NCI-H1105 (cell line): ENCODE results near the gene NCAM2.

Experiments
- DNase-seq: peaks from one replicate; lab custom pipeline; 2025; lab: John Stamatoyannopoulos, UW

NCAM2 gene

DNA sequence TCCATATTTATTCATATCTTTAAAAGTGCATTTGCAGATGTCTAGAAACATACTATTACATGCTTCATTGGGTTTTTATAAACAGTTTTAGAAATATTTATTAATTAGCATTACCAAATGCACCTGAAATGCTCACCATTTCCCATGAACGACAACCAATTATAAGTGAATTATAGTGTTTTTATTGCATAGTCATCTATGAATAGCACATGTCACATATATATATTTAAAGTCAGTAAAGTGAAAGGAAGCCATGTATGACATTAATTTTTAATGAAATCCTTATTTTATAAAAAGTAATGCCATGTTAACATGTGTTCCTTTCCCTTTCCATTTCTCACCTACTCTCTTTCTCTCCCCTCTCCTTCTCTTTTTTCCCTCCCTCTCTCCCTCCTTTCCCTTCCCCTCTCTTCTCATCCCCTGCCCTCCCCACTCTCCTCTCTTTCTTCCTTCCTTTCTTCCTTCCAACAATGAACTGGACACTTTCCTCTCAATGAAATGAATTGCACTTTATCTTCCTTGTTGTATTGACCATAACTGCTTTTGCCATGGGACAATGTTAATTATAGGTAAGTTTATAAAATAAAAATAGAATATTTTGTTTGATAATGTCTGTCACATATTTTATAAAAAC is 179.3 kb downstream of the NCAM2 start:
- DNase-seq: no peak

DNA sequence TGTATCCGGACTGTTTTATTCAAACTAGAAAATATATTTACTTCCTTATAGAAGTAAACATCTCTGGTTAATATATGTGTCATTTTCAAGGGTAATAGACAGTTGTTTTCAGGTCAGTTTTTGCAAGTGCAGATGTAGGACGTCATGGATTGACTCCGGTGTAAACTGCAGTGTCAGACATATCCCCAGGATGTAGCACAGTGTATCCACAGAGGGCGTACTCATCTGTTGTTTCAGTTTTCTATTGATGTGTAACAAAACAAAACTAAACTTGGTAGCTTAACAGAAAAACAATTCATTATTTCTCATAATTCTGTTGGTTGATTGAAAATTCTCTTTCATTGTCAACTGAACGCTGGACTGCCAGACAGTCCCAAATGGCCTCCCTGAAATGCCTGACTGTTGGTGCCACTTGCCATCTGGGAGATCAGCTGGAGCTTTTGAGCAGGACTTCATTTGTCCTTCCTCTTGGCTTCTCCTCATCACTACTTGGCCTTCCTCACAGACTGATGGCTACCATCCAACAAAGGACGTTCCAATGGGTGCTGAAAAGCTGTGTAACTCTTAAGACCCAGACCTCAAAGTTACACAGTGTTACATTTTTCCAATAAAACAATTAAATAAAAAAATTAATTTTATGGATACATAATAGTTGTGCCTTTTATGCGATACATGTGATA is 181.6 kb downstream of the NCAM2 start:
- no peak for DNase-seq

DNA sequence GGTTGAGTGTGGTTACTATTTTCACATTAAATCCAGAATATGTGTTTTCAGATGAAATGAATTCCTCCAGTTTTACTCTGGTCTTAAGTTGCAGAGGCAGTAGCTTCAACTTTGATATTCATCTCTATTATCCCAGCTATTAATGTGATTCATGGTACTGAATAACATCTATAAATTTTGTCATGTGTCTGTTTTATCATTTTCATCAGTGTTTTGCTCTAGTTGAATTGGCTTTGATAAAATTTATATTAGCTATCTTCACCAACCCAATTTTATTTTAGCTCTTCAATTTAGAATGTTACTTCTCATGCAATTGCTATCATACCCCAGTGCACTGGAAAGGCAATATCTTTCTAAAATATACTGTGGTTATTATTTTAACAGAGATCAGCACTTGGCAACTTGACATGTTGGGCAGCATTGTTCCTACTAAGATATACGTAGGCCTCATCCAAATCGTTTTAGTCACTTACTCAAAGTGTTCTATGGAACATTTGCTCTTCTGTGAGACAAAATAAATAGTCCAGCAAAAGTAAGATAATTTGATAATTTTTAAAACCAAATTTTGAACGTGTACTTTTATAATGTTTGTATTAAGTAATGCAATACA is 184.3 kb downstream of the NCAM2 start:
- no peak for DNase-seq

DNA sequence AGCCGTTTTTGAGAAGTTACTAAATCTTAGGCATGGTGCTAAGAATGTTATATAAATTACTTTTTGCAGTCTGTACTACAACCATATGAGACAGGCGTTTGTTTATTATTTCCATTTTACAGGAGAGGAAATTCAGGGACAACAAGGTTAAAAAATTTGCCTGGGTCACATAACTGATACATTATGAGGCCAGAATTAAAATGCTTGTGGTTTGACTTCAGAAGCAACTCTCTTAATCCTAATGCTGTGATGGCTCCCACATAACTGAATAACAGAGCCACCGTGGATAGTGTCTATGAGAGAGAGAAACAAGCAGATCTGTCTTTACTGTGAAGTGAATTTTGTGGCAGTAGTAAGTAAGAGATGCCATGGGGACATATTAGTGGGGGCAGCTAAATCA is 184.9 kb downstream of the NCAM2 start:
- DNase-seq: no peak

DNA sequence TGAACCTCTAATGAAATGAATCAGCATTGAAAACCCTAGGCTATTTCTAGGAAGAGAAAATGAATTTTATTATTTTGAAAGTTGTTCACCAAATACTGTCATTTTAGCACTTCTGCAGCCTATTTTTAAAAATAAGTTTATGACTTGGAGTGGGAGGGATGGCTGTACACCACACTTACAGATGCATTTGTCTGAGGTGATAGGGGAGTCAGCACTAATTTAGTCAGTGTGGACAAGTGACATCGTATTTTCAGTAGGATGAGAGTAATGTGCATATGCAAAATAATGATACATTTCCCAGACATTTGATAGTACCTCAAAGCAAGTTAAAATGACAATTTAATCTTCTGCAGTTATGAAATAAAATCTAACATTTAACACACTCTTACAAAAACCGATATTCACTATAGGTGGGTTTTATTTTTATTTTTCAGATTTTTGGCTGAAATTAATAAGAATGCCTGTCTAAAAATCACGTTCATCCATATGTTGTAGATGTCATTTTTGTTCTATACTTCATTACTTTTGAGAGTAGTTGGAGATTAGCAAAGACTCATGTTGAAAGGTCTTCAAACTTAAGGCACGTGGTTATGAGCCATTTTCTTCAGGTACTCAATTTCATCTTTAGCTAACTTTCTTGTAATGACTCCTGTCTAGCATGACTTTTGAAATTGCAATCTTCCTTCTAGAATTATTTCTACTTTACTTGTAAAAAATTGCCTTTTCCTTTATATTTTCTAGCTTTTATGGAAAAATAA is 186.7 kb downstream of the NCAM2 start:
- DNase-seq: no peak

GRCh38 chr21:21187579-21187978 is 189.4 kb downstream of the NCAM2 start:
- no peak for DNase-seq

GRCh38 chr21:21188513-21189195 is 190.4 kb downstream of the NCAM2 start:
- DNase-seq: peak; percentile 62

GRCh38 chr21:21195417-21195943 is 197.3 kb downstream of the NCAM2 start:
- DNase-seq: no peak

DNA sequence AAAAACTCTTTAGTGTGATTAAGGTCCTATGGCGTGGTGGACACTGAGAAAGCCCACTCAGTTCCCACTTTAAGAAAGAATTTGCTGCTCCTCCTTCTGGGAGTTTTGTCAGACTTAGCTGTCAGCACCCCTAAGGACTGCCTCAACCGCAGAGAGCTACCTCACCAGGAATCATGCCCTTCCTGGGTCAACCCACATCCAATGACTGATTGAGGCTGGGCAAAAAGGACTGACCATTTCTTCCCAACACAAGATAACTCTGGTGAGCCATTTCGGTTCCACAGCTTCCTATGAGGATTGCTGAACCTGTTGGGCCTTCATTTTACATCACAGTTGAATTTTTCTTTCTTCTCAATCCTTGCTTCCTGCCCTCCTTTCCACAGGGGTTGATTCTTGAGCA is 197.9 kb downstream of the NCAM2 start:
- no peak for DNase-seq

DNA sequence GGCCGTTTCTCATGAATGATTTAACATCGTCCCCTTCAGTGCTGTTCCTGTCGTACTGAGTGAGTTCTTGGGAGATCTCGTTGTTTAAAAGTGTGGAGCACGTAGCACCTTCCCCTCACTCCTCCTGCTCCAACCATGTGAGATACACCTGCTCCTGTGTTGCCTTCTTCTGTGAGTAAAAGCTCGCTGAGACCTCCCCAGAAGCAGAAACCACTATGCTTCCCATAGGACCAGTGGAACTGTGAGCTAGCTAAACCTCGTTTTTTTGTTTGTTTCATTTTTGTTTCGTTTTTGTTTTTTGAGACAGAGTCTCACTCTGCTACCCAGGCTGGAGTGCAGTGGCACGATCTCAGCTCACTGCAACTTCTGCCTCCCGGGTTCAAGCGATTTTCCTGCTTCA is 198.6 kb downstream of the NCAM2 start:
- DNase-seq: no peak

- DNase-seq: no peak
Observed at GRCh38 chr21:21199342-21200102, 201.3 kb downstream of the NCAM2 start.

DNA sequence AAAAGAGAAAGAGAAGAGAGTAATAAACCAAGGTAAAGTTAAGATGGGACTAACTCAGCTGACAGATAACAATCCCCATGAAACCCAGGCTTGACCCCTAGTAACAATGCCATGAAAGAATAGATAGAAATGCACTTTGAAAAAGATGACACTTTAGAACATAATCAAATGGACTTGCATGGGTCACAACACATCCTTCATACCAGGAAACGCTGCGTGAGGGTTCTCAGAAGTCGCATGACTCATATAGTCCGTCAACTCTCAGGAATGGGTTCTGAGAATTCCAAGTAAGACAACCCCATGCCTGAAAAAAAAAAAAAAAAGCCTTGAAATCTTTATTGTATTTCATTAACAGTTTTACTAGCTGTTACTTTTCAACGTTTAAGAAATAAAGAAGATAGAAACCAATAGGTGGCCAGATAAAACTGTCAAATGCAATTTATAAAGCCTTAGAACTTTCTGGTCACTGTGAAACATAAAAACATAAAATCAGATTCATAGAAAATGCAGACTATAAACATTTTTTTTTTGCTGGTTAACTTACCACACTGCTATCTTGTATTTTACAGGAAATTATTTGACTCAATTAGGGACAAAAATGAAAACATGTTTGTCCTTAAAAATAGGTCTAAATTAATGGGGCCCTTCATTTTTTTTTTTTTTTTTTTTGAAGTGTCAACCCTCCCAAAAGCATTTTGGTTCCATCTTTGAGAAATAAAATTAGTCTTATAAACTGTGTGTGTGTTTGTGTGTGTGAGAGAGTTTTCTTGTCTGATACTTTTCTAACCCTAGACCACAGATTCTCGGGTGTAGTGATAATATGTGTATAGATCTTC is 202.1 kb downstream of the NCAM2 start:
- DNase-seq: no peak

DNA sequence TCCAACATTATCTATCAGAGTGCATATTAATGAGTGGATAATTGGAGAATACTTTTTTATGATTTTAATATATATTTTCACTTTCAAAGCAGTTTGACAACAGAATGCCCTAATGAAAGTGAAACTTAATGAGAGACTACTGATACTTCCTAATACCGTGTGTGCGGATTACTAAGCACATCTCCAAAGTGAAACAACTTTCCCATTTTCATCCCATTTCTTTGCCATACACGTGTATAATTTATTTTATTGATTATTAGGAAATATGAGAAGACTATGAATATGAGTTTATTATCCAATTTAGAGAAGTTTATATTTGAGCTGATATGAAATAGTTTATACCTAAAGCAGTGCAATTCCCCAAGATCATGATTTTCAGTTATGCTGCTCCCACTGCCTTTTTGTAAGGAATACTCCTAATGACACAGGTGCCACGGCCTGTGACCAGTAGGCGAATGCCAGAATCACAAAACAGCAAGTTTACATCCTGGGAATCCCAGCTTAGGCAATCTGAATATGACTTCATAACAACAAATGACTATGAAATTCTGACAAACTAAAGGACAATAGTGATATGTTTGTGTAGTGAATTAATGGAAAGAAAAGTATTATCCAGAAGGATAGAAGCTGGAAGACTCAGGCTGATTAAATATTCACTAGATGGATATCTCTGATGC is 202.9 kb downstream of the NCAM2 start:
- DNase-seq: no peak

DNA sequence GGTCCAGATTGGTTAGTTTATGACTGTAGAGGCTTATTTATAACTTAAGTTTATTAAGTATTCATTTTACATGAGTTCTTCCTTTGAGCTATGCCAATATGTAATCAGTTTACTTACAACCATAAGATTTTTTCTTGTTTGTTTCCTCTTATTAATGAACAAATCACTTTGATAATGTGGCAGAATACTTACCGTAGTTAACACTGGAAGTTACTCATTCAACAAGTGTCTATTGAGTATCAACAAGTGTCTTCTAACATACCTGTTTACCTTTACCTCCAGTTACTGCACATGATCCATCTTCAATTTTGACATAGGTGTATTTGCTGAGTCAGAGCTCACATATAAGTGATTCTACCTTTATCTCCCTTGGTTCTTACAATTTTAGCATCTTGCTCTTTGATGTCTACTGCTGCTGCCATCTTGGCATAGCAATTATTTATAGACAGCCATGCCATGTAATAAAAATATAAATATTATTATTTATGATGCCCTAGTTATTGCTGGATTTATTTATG is 205.7 kb downstream of the NCAM2 start:
- DNase-seq: no peak

DNA sequence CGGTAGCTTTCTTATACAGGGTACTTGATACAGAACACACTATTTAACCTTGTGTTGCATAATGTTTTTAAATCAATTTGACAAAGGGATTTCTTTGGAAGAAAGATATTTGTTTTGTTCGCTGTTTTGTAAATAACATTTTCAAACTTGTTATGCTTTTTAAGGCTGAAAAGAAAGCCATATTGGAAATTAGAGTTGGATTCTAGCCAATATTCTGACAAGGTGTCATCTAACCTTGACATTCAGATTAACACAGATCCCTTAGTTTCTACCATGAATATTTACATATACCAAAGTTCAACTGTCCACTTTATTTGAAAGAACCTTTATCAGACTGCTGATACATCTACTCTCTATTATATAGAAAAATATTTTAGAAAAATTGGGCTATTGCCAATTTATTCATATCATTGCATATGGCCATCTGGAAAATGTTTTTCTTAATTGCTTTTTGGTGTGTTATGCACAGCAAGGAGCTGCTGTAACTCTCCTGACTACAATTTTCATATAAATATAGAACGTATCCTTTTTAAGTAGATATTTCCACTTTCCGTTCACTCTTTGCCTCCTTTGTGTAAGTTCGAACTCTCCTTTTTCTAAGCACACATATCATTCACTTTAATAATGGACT is 206.3 kb downstream of the NCAM2 start:
- no peak for DNase-seq

DNA sequence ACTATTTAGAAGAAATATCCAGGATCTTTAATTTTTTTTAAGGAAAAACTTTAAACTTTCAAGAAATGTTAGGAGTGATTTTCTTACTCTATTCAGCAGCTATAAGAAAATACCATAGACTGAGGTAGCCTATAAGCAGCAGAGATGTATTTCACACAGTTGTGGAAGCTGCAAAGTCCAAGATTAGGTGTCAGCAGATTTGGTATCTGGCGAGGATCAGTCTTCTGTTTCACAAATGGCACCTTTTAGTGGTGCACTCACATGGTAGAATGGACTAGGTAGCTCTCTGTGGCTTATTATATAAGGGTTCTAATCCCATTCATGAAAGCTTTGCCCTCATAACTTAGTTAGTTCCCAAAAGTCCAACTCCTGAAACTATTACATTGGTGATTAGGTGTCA is 207.4 kb downstream of the NCAM2 start:
- DNase-seq: no peak

DNA sequence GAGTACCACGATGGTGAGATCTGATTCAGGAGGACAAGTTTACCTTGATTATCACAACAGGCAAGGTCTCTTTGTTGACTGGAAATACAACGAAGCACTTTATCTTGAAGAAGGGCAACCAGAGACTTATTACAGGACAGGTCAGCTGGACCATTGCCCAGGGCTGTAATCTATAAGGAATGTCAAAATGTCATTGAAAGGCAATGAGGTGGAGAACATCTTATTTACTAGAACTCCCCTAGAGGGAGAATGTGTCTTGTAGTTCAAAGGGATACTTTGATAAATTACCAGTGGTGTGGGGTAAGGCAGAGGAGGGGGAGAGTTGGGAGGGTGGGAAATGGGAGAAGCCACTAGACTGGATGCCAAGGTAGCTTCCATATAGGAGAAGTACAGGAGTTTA is 212.3 kb downstream of the NCAM2 start:
- no peak for DNase-seq

GRCh38 chr21:21213297-21213696 is 215.1 kb downstream of the NCAM2 start:
- DNase-seq: no peak

- no peak for DNase-seq
Observed at GRCh38 chr21:21216047-21216446, 217.8 kb downstream of the NCAM2 start.
